Measurements from ENCODE around the gene C1orf105.

Gene C1orf105

GRCh38 chr1:172395576-172395975 lies 24.9 kb upstream of the C1orf105 start:
- in situ Hi-C loops (cut with MboI; ENCODE audit: low sequenced_read_pairs): no loop called here

GRCh38 chr1:172397221-172397620 lies 23.3 kb upstream of the C1orf105 start:
- in situ Hi-C loops (cut with MboI; ENCODE audit: low sequenced_read_pairs): no loop called here

GRCh38 chr1:172397633-172398032 lies 22.9 kb upstream of the C1orf105 start:
- in situ Hi-C loops (cut with MboI; ENCODE audit: low sequenced_read_pairs): no loop called here

GRCh38 chr1:172398193-172398592 lies 22.3 kb upstream of the C1orf105 start:
- in situ Hi-C loops (cut with MboI; ENCODE audit: low sequenced_read_pairs): no loop called here

- in situ Hi-C loops (cut with MboI; ENCODE audit: low sequenced_read_pairs): no loop called here
Observed at GRCh38 chr1:172398970-172399755, 21.3 kb upstream of the C1orf105 start.

GRCh38 chr1:172399756-172400721 lies 20.4 kb upstream of the C1orf105 start:
- in situ Hi-C loops (cut with MboI; ENCODE audit: low sequenced_read_pairs): no loop called here

- in situ Hi-C loops (cut with MboI; ENCODE audit: low sequenced_read_pairs): no loop called here
Observed at GRCh38 chr1:172400722-172401105, 19.8 kb upstream of the C1orf105 start.

GRCh38 chr1:172401477-172401876 lies 19.0 kb upstream of the C1orf105 start:
- in situ Hi-C loops (cut with MboI; ENCODE audit: low sequenced_read_pairs): no loop called here

GRCh38 chr1:172401892-172402291 lies 18.6 kb upstream of the C1orf105 start:
- in situ Hi-C loops (cut with MboI; ENCODE audit: low sequenced_read_pairs): no loop called here

GRCh38 chr1:172402878-172403569 lies 17.5 kb upstream of the C1orf105 start:
- in situ Hi-C loops (cut with MboI; ENCODE audit: low sequenced_read_pairs): no loop called here

GRCh38 chr1:172404121-172404520 lies 16.4 kb upstream of the C1orf105 start:
- in situ Hi-C loops (cut with MboI; ENCODE audit: low sequenced_read_pairs): no loop called here

GRCh38 chr1:172405912-172406311 lies 14.6 kb upstream of the C1orf105 start:
- in situ Hi-C loops (cut with MboI; ENCODE audit: low sequenced_read_pairs): no loop called here

- in situ Hi-C loops (cut with MboI; ENCODE audit: low sequenced_read_pairs): no loop called here
Observed at GRCh38 chr1:172406968-172407367, 13.5 kb upstream of the C1orf105 start.

- in situ Hi-C loops (cut with MboI; ENCODE audit: low sequenced_read_pairs): no loop called here
Observed at GRCh38 chr1:172408958-172409357, 11.5 kb upstream of the C1orf105 start.

GRCh38 chr1:172410027-172410426 lies 10.5 kb upstream of the C1orf105 start:
- in situ Hi-C loops (cut with MboI; ENCODE audit: low sequenced_read_pairs): no loop called here

GRCh38 chr1:172411791-172412338 lies 8.6 kb upstream of the C1orf105 start:
- in situ Hi-C loops (cut with MboI; ENCODE audit: low sequenced_read_pairs): no loop called here

- in situ Hi-C loops (cut with MboI; ENCODE audit: low sequenced_read_pairs): no loop called here
Observed at GRCh38 chr1:172414331-172414730, 6.2 kb upstream of the C1orf105 start.

- in situ Hi-C loops (cut with MboI; ENCODE audit: low sequenced_read_pairs): no loop called here
Observed at GRCh38 chr1:172416496-172417035, 3.9 kb upstream of the C1orf105 start.

- in situ Hi-C loops (cut with MboI; ENCODE audit: low sequenced_read_pairs): no loop called here
Observed at GRCh38 chr1:172417557-172417956, 2.9 kb upstream of the C1orf105 start.

GRCh38 chr1:172421974-172422604 lies 1.6 kb downstream of the C1orf105 start:
- in situ Hi-C loops (cut with MboI; ENCODE audit: low sequenced_read_pairs): no loop called here

Data from hTERT RPE-1 (cell line).